HEK293 (cell line): ENCODE results near the gene RNF214.
"Not testable (repeated sequence)": the region's sequence is repeated elsewhere in the genome, so short reads cannot be mapped to it uniquely, and the experiment has no call there.

ENCODE experiments used
- CTCF ChIA-PET: fragments of 350-600 bp; formaldehyde crosslinking; extraction: SDS; loops from one replicate; lab custom pipeline; 2021; ENCODE audit warnings: antibody characterized with exemption; lab: Yijun Ruan, JAX
- POLR2A ChIA-PET: fragments of 300-600 bp; formaldehyde crosslinking; extraction: SDS; loops from one replicate; lab custom pipeline; 2020; ENCODE audit warnings: antibody characterized with exemption, inconsistent platforms; lab: Yijun Ruan, JAX
- H3K27ac ChIP-seq: fragments of 200-500 bp; sonication (Bioruptor generic); 2 replicates; pipeline ENCODE4 v1.5.1; 2014; ENCODE audit warnings: low read depth, low read length, control low read depth, inconsistent platforms; ENCODE audit errors: extremely low read depth
- H3K36me3 ChIP-seq, 2 experiments: fragments of 200-500 bp in 1 of 2; sonication (Bioruptor generic) in 1 of 2; 1 replicate in 1 of 2; 2 replicates in 1 of 2; pipeline ENCODE4 v1.5.1; 2014 to 2017; ENCODE audit warnings: inconsistent platforms in 2 of 2, low read length in 2 of 2; ENCODE audit not compliant: control insufficient read depth in 2 of 2, insufficient read depth in 1 of 2
- H3K4me1 ChIP-seq: fragments of 200-500 bp; sonication (Bioruptor generic); 2 replicates; pipeline ENCODE4 v1.5.1; 2014; ENCODE audit warnings: mild to moderate bottlenecking, low read length, inconsistent platforms; ENCODE audit not compliant: control insufficient read depth, insufficient read depth
- H3K4me3 ChIP-seq: 2 replicates; pipeline ENCODE4 v1.5.1; 2011; ENCODE audit warnings: low read depth, mild to moderate bottlenecking, control low read depth, low read length, moderate library complexity
- H3K9me3 ChIP-seq: fragments of 200-500 bp; sonication (Bioruptor generic); 2 replicates; pipeline ENCODE4 v1.5.1; 2014; ENCODE audit warnings: low read depth, low read length, inconsistent platforms; ENCODE audit not compliant: control insufficient read depth, insufficient read depth
- AEBP2 ChIP-seq: fragments of 450-650 bp; formaldehyde crosslinking; IDR thresholded peaks from 2 replicates; pipeline ENCODE4 v1.5.1; 2016; ENCODE audit warnings: missing biosample characterization, missing genetic modification characterization, borderline replicate concordance
- BCL11B ChIP-seq: fragments of 450-650 bp; formaldehyde crosslinking; IDR thresholded peaks from 2 replicates; pipeline ENCODE4 v1.5.1; 2016; ENCODE audit warnings: low read depth, missing biosample characterization, missing genetic modification characterization
- GLI4 ChIP-seq: fragments of 450-650 bp; formaldehyde crosslinking; IDR thresholded peaks from 2 replicates; pipeline ENCODE4 v1.5.1; 2016; ENCODE audit warnings: missing biosample characterization, missing genetic modification characterization
- OSR2 ChIP-seq: fragments of 450-650 bp; formaldehyde crosslinking; IDR thresholded peaks from 2 replicates; pipeline ENCODE4 v1.5.1; 2016; ENCODE audit warnings: missing biosample characterization, missing genetic modification characterization
- PRDM4 ChIP-seq: fragments of 450-650 bp; formaldehyde crosslinking; IDR thresholded peaks from 2 replicates; pipeline ENCODE4 v1.5.1; 2017; ENCODE audit warnings: missing biosample characterization, missing genetic modification characterization
- REST ChIP-seq: fragments of 450-650 bp; formaldehyde crosslinking; IDR thresholded peaks from 2 replicates; pipeline ENCODE4 v1.5.1; 2016; ENCODE audit warnings: missing biosample characterization, missing genetic modification characterization
- YY1 ChIP-seq: fragments of 450-650 bp; formaldehyde crosslinking; IDR thresholded peaks from 2 replicates; pipeline ENCODE4 v1.5.1; 2018; ENCODE audit warnings: missing biosample characterization, missing genetic modification characterization
- ZBTB20 ChIP-seq: fragments of 450-650 bp; formaldehyde crosslinking; IDR thresholded peaks from 2 replicates; pipeline ENCODE4 v1.5.1; 2016; ENCODE audit warnings: missing biosample characterization, missing genetic modification characterization
- ZFHX2 ChIP-seq: fragments of 450-650 bp; formaldehyde crosslinking; conservative IDR thresholded peaks from 2 replicates; pipeline ENCODE4 v1.5.1; 2016; ENCODE audit warnings: missing biosample characterization, missing genetic modification characterization
- ZNF23 ChIP-seq: fragments of 450-650 bp; formaldehyde crosslinking; IDR thresholded peaks from 2 replicates; pipeline ENCODE4 v1.5.1; 2016; ENCODE audit warnings: missing biosample characterization, missing genetic modification characterization, borderline replicate concordance
- ZNF335 ChIP-seq: fragments of 450-650 bp; formaldehyde crosslinking; conservative IDR thresholded peaks from 2 replicates; pipeline ENCODE4 v1.5.1; 2016; ENCODE audit warnings: missing biosample characterization, missing genetic modification characterization
- ZNF362 ChIP-seq: fragments of 450-650 bp; formaldehyde crosslinking; IDR thresholded peaks from 2 replicates; pipeline ENCODE4 v1.5.1; 2016; ENCODE audit warnings: missing biosample characterization, missing genetic modification characterization
- ZNF449 ChIP-seq: fragments of 450-650 bp; formaldehyde crosslinking; IDR thresholded peaks from 2 replicates; pipeline ENCODE4 v1.5.1; 2017; ENCODE audit warnings: missing biosample characterization, mild to moderate bottlenecking, missing genetic modification characterization, moderate library complexity
- ZNF518A ChIP-seq: fragments of 450-650 bp; formaldehyde crosslinking; conservative IDR thresholded peaks from 2 replicates; pipeline ENCODE4 v1.5.1; 2016; ENCODE audit warnings: low read depth, missing biosample characterization, missing genetic modification characterization
- ZNF580 ChIP-seq: fragments of 450-650 bp; formaldehyde crosslinking; IDR thresholded peaks from 2 replicates; pipeline ENCODE4 v1.5.1; 2016; ENCODE audit warnings: missing biosample characterization, missing genetic modification characterization
- ZNF677 ChIP-seq: fragments of 450-650 bp; IDR thresholded peaks from 2 replicates; pipeline ENCODE4 v1.5.0; 2018; ENCODE audit warnings: missing biosample characterization, mild to moderate bottlenecking, missing genetic modification characterization, moderate library complexity

RNF214 gene

GRCh38 chr11:117327255-117327566 lies 94.7 kb downstream of the RNF214 start:
- H3K36me3 ChIP-seq, H3K4me1 ChIP-seq, H3K27ac ChIP-seq, H3K9me3 ChIP-seq: not testable (repeated sequence)
- peak overlapping the region; percentile 59 for H3K4me3 ChIP-seq
- CTCF ChIA-PET = interaction anchor here (0.7 to 1.2 kb wide), 2 partner anchors 99 to 756 kb away, joined by 3 to 6 read pairs; no protein-coding TSS in a partner anchor
- peak; percentile 62; the same call in 1 of the 2 replicates for TF ChIP-seq ZNF362 (tag by site-specific recombination)
- TF ChIP-seq BCL11B (tag by site-specific recombination) = peak; percentile 41; the same call in 1 of the 2 replicates
- POLR2A ChIA-PET = interaction anchor here (0.6 to 1.8 kb wide), 6 partner anchors 8 to 96 kb away, joined by 3 to 19 read pairs (median 4); partner anchors contain the start of gene BACE1

GRCh38 chr11:117327567-117328374 lies 95.3 kb downstream of the RNF214 start, which contains the start of gene CEP164:
Gene CEP164 (plus strand): TSS chr11:117327854. CDS start chr11:117338587, 10,733 bp downstream.
- POLR2A ChIA-PET = interaction anchor here (0.6 to 1.8 kb wide), 8 partner anchors 9 to 203 kb away, joined by 3 to 19 read pairs (median 3); partner anchors contain the start of gene BACE1
- Histone ChIP-seq H3K27ac (peak within 1 kb of the TSS; percentile 3; the same call in 1 of the 2 replicates), H3K9me3 (no peaks in the 10 kb centered on the region), H3K36me3 (no peaks in the 10 kb centered on the region), H3K4me3 (peak within 1 kb of the TSS; percentile 59), H3K4me1 (no peaks in the 10 kb centered on the region)
- CTCF ChIA-PET = interaction anchor here (0.6 to 1.2 kb wide), 4 partner anchors 49 to 755 kb away, joined by 3 to 6 read pairs (median 4); no protein-coding TSS in a partner anchor
- TF ChIP-seq OSR2 (tag by site-specific recombination) = no peak
- TF ChIP-seq YY1 (tag by site-specific recombination) = no peak
- no peak for TF ChIP-seq ZNF580 (tag by site-specific recombination)
- TF ChIP-seq ZNF677 (tag by site-specific recombination) = no peak
- TF ChIP-seq ZNF23 = no peak
- peak; percentile 70; the same call in 1 of the 2 replicates for TF ChIP-seq ZNF335
- no peak for TF ChIP-seq REST (tag by site-specific recombination)
- no peak for TF ChIP-seq PRDM4 (tag by site-specific recombination)
- 0 out of 2 replicates have a peak, but pooled peaks have one; percentile 14 for TF ChIP-seq ZNF518A (tag by site-specific recombination)
- no peak for TF ChIP-seq GLI4 (tag by site-specific recombination)
- peak; percentile 84 for TF ChIP-seq ZFHX2 (tag by site-specific recombination)
- no peak for TF ChIP-seq AEBP2 (tag by site-specific recombination)
- no peak for TF ChIP-seq ZNF449 (tag by site-specific recombination)
- peak; percentile 80 for TF ChIP-seq ZBTB20 (tag by site-specific recombination)
